GM19468 (cell line): Measurements from ENCODE around the gene TFEC.
"Not testable (repeated sequence)": the region's sequence is repeated elsewhere in the genome, so short reads cannot be mapped to it uniquely, and the experiment has no call there.

Experiments
- ATAC-seq: cut with Tn5 transposase; IDR thresholded peaks from one replicate; pipeline ENCODE4 v1.9.1; 2021; ENCODE audit warnings: mild to moderate bottlenecking, moderate library complexity, moderate number of reproducible peaks; ENCODE audit not compliant: unreplicated experiment; ENCODE audit errors: extremely low read depth

The TFEC gene

GRCh38 chr7:115933471-115933870 is 97.1 kb downstream of the TFEC start:
- no peak for ATAC-seq

- no peak for ATAC-seq
Measured at GRCh38 chr7:115932880-115933279, 97.7 kb downstream of the TFEC start.

- not testable (repeated sequence) for ATAC-seq
Measured at GRCh38 chr7:115930184-115930583, 100.4 kb downstream of the TFEC start.

- not testable (repeated sequence) for ATAC-seq
Measured at GRCh38 chr7:115929736-115930135, 100.8 kb downstream of the TFEC start.

- no peak for ATAC-seq
Measured at GRCh38 chr7:115924411-115924810, 106.2 kb downstream of the TFEC start.

- ATAC-seq = no peak
Measured at GRCh38 chr7:115920367-115920766, 110.2 kb downstream of the TFEC start.

- no peak for ATAC-seq
Measured at GRCh38 chr7:115914951-115915350, 115.6 kb downstream of the TFEC start.

GRCh38 chr7:115911465-115911864 is 119.1 kb downstream of the TFEC start:
- ATAC-seq = no peak

GRCh38 chr7:115910541-115911164 is 119.9 kb downstream of the TFEC start:
- peak; percentile 45 for ATAC-seq

- no peak for ATAC-seq
Measured at GRCh38 chr7:115906731-115907130, 123.8 kb downstream of the TFEC start.

GRCh38 chr7:115889669-115889984 is 140.9 kb downstream of the TFEC start:
- ATAC-seq = no peak

GRCh38 chr7:115888981-115889668 is 141.4 kb downstream of the TFEC start:
- ATAC-seq = no peak

GRCh38 chr7:115885550-115885949 is 145.0 kb downstream of the TFEC start:
- ATAC-seq = no peak
